Nephron progenitor cell (in vitro differentiated cells): ENCODE results near the gene TRIM47.
A peak's percentile ranks its signal among the peaks of the same experiment; 100 is the strongest.
"Not testable (repeated sequence)": the region's sequence is repeated elsewhere in the genome, so short reads cannot be mapped to it uniquely, and the experiment has no call there.

ENCODE experiments used
- DNase-seq: peaks from one replicate; pipeline ENCODE4 v3.0.0; 2021
- H3K27ac Mint-ChIP-seq: 2 replicates; pipeline ENCODE4 v1.8.0; 2021; ENCODE audit warnings: mild to moderate bottlenecking, moderate library complexity, mixed read lengths
- H3K27me3 Mint-ChIP-seq: 2 replicates; pipeline ENCODE4 v1.8.0; 2021; ENCODE audit warnings: mild to moderate bottlenecking, low read depth, mixed read lengths; ENCODE audit not compliant: poor library complexity
- H3K36me3 Mint-ChIP-seq: 2 replicates; pipeline ENCODE4 v1.8.0; 2021; ENCODE audit warnings: low read depth, mixed read lengths
- H3K4me1 Mint-ChIP-seq: 2 replicates; pipeline ENCODE4 v1.8.0; 2021; ENCODE audit warnings: mixed read lengths
- H3K4me3 Mint-ChIP-seq: 2 replicates; pipeline ENCODE4 v1.8.0; 2021; ENCODE audit warnings: mild to moderate bottlenecking, moderate library complexity, mixed read lengths
- H3K9me3 Mint-ChIP-seq: 2 replicates; pipeline ENCODE4 v1.8.0; 2021; ENCODE audit warnings: mild to moderate bottlenecking, moderate library complexity, mixed read lengths
- CTCF ChIP-seq: fragments of 200-600 bp; sonication (generic); IDR thresholded peaks from 2 replicates; pipeline ENCODE4 v1.5.0; 2021; ENCODE audit warnings: antibody characterized with exemption

Gene TRIM47

GRCh38 chr17:75869282-75870141 lies 8.9 kb downstream of the TRIM47 start:
- no peaks in the 10 kb centered on the region for H3K9me3 Mint-ChIP-seq
- peaks cover 15% of the 10 kb centered on the region for H3K27me3 Mint-ChIP-seq
- no peak overlapping the region for H3K27ac Mint-ChIP-seq
- no peak for DNase-seq
- no peaks in the 10 kb centered on the region for H3K36me3 Mint-ChIP-seq
- H3K4me1 Mint-ChIP-seq, result peaks cover 23% of the 10 kb centered on the region
- no peak overlapping the region for H3K4me3 Mint-ChIP-seq
- TF ChIP-seq CTCF, result no peak

GRCh38 chr17:75868730-75869281 lies 9.6 kb downstream of the TRIM47 start:
- H3K9me3 Mint-ChIP-seq, H3K36me3 Mint-ChIP-seq, H3K27ac Mint-ChIP-seq, H3K4me3 Mint-ChIP-seq, DNase-seq: not testable (repeated sequence)
- H3K27me3 Mint-ChIP-seq, result peaks cover 10% of the 10 kb centered on the region
- H3K4me1 Mint-ChIP-seq, result peaks cover 26% of the 10 kb centered on the region

- Mint-ChIP-seq H3K27me3 (peaks cover 11% of the 10 kb centered on the region), H3K4me1 (peaks cover 22% of the 10 kb centered on the region)
- not testable (repeated sequence) for H3K4me3 Mint-ChIP-seq, H3K27ac Mint-ChIP-seq, H3K36me3 Mint-ChIP-seq, H3K9me3 Mint-ChIP-seq, DNase-seq
These were observed 12.8 kb downstream of the TRIM47 start for GRCh38 chr17:75865404-75866188.

GRCh38 chr17:75864887-75865286 lies 13.5 kb downstream of the TRIM47 start:
- not testable (repeated sequence) for H3K36me3 Mint-ChIP-seq, H3K9me3 Mint-ChIP-seq, H3K4me3 Mint-ChIP-seq, DNase-seq, H3K27ac Mint-ChIP-seq, H3K27me3 Mint-ChIP-seq
- H3K4me1 Mint-ChIP-seq, result peaks cover 18% of the 10 kb centered on the region

- H3K9me3 Mint-ChIP-seq, result peaks cover 4% of the 10 kb centered on the region
- peaks cover 7% of the 10 kb centered on the region for H3K27me3 Mint-ChIP-seq
- H3K4me3 Mint-ChIP-seq, result no peak overlapping the region
- H3K36me3 Mint-ChIP-seq, result no peaks in the 10 kb centered on the region
- H3K4me1 Mint-ChIP-seq, result peaks cover 18% of the 10 kb centered on the region
- no peak overlapping the region for H3K27ac Mint-ChIP-seq
- no peak for DNase-seq
- no peak for TF ChIP-seq CTCF
These were observed 13.9 kb downstream of the TRIM47 start for GRCh38 chr17:75864448-75864871.

GRCh38 chr17:75861927-75862317 lies 16.5 kb downstream of the TRIM47 start:
- DNase-seq, result no peak
- H3K27ac Mint-ChIP-seq, result peak overlapping the region; percentile 13
- peaks cover 18% of the 10 kb centered on the region for H3K4me1 Mint-ChIP-seq
- peaks cover 4% of the 10 kb centered on the region for H3K9me3 Mint-ChIP-seq
- no peaks in the 10 kb centered on the region for H3K36me3 Mint-ChIP-seq
- peaks cover 8% of the 10 kb centered on the region for H3K27me3 Mint-ChIP-seq
- no peak overlapping the region for H3K4me3 Mint-ChIP-seq
- no peak for TF ChIP-seq CTCF

GRCh38 chr17:75859358-75859757 lies 19.0 kb downstream of the TRIM47 start:
- not testable (repeated sequence) for H3K27me3 Mint-ChIP-seq, DNase-seq, H3K9me3 Mint-ChIP-seq, H3K36me3 Mint-ChIP-seq, H3K4me1 Mint-ChIP-seq, H3K27ac Mint-ChIP-seq, H3K4me3 Mint-ChIP-seq
